ENCODE results near the gene JAKMIP2. TPM values are rescaled to one million over a fixed set of nuclear protein-coding genes. Genes with fewer than 3 reads are reported as not detected.

The JAKMIP2 gene
- total and polyA plus RNA-seq, 2 experiments from 2014 or later = 1.4 to 4.3 TPM

GRCh38 chr5:147788023-147788422 lies 5.5 kb upstream of the JAKMIP2 start:
- H3K79me2 ChIP-seq = no peaks in the 10 kb centered on the region

GRCh38 chr5:147786142-147786541 lies 3.6 kb upstream of the JAKMIP2 start:
- Histone ChIP-seq H3K27me3 (no peaks in the 10 kb centered on the region), H3K9me2 (replicated peaks; ENCODE audit: insufficient read depth) (no peaks in the 10 kb centered on the region), H3K4me3 (no peak overlapping the region), H3K4me2 (no peak overlapping the region), H4K20me1 (ENCODE audit: insufficient read depth, poor library complexity, severe bottlenecking) (no peaks in the 10 kb centered on the region), H2AFZ (no peak overlapping the region), H3K4me1 (ENCODE audit: insufficient read depth) (no peaks in the 10 kb centered on the region), H3K79me2 (no peaks in the 10 kb centered on the region), H3K36me3 (replicated peaks; ENCODE audit: insufficient read depth, low read depth) (no peaks in the 10 kb centered on the region), H3K9me3 (ENCODE audit: low read depth) (no peaks in the 10 kb centered on the region), H3K27ac (no peak overlapping the region)
- 77% methylated on average over 2 of the region's 2 CpGs for WGBS (ENCODE audit: low lambda C conversion rate, missing lambda C conversion rate)
- DNase-seq (ENCODE audit: low spot score) = no peak
- TF ChIP-seq EZH2 (IDR thresholded peaks at IDR 0.05; ENCODE audit: borderline replicate concordance) (no peak), EZH2phosphoT487 (IDR thresholded peaks at IDR 0.05; ENCODE audit: low read depth, severe bottlenecking, unreplicated experiment) (no peak), CTCF (IDR thresholded peaks at IDR 0.05; ENCODE audit: poor library complexity) (no peak)

More at GRCh38 chr5:147788023-147788422, 5.5 kb upstream of the JAKMIP2 start:
- Histone ChIP-seq H3K4me3 (no peak overlapping the region), H3K9me2 (replicated peaks; ENCODE audit: insufficient read depth) (no peaks in the 10 kb centered on the region), H3K9me3 (ENCODE audit: low read depth) (no peaks in the 10 kb centered on the region), H3K4me1 (ENCODE audit: insufficient read depth) (no peaks in the 10 kb centered on the region), H3K27me3 (no peaks in the 10 kb centered on the region), H3K36me3 (replicated peaks; ENCODE audit: insufficient read depth, low read depth) (no peaks in the 10 kb centered on the region), H3K27ac (no peak overlapping the region), H4K20me1 (ENCODE audit: insufficient read depth, poor library complexity, severe bottlenecking) (no peaks in the 10 kb centered on the region), H2AFZ (no peak overlapping the region), H3K4me2 (no peak overlapping the region)
- no peak for DNase-seq (ENCODE audit: low spot score)
- TF ChIP-seq EZH2 (IDR thresholded peaks at IDR 0.05; ENCODE audit: borderline replicate concordance) (no peak), CTCF (IDR thresholded peaks at IDR 0.05; ENCODE audit: poor library complexity) (no peak), EZH2phosphoT487 (IDR thresholded peaks at IDR 0.05; ENCODE audit: low read depth, severe bottlenecking, unreplicated experiment) (no peak)

GRCh38 chr5:147784146-147784987 lies 1.8 kb upstream of the JAKMIP2 start:
- no peak overlapping the region for H2AFZ ChIP-seq

More at GRCh38 chr5:147784146-147784987, 1.8 kb upstream of the JAKMIP2 start:
- H4K20me1 ChIP-seq (ENCODE audit: insufficient read depth, poor library complexity, severe bottlenecking) = no peaks in the 10 kb centered on the region
- H3K9me2 ChIP-seq (replicated peaks; ENCODE audit: insufficient read depth) = no peaks in the 10 kb centered on the region
- H3K4me1 ChIP-seq (ENCODE audit: insufficient read depth) = no peaks in the 10 kb centered on the region
- no peak overlapping the region for H3K4me3 ChIP-seq
- TF ChIP-seq EZH2phosphoT487 (IDR thresholded peaks at IDR 0.05; ENCODE audit: low read depth, severe bottlenecking, unreplicated experiment) (no peak), EZH2 (IDR thresholded peaks at IDR 0.05; ENCODE audit: borderline replicate concordance) (no peak), CTCF (IDR thresholded peaks at IDR 0.05; ENCODE audit: poor library complexity) (no peak)
- H3K79me2 ChIP-seq = no peaks in the 10 kb centered on the region
- peak overlapping the region; percentile 1 for H3K4me2 ChIP-seq
- DNase-seq (ENCODE audit: low spot score) = no peak
- WGBS (ENCODE audit: low lambda C conversion rate, missing lambda C conversion rate) = 59% methylated on average over 8 of the region's 8 CpGs
- H3K9me3 ChIP-seq (ENCODE audit: low read depth) = no peaks in the 10 kb centered on the region
- H3K27me3 ChIP-seq = no peaks in the 10 kb centered on the region
- H3K36me3 ChIP-seq (replicated peaks; ENCODE audit: insufficient read depth, low read depth) = no peaks in the 10 kb centered on the region
- H3K27ac ChIP-seq = no peak overlapping the region

Measured in hepatocyte (in vitro differentiated cells).